Transverse colon (tissue), 4 donors: ENCODE results near the gene CBFA2T2.

ENCODE experiments used
- POLR2A ChIP-seq: fragments of 450-650 bp; IDR thresholded peaks from one replicate; pipeline ENCODE4 v1.6.1; 2016; ENCODE audit warnings: antibody characterized with exemption, mild to moderate bottlenecking, moderate library complexity
- POLR2AphosphoS5 ChIP-seq, 3 donors: sonication (generic); formaldehyde crosslinking; IDR thresholded peaks; one replicate each; pipeline ENCODE4 v1.6.1; 2016; ENCODE audit warnings: antibody characterized with exemption in 3 of 3
- TF ChIP-seq, protein P1 (sequence below), 5 experiments: fragments of 200-600 bp in 3 of 5; fragments of 450-650 bp in 2 of 5; sonication (generic) in 3 of 5; IDR thresholded peaks; 1 replicate in 2 of 5; 2 replicates in 3 of 5; pipeline ENCODE4 v1.5.1; 2016 to 2017; ENCODE audit warnings: antibody characterized with exemption in 5 of 5, inconsistent platforms in 3 of 5, mild to moderate bottlenecking in 2 of 5, moderate library complexity in 1 of 5

DNA sequence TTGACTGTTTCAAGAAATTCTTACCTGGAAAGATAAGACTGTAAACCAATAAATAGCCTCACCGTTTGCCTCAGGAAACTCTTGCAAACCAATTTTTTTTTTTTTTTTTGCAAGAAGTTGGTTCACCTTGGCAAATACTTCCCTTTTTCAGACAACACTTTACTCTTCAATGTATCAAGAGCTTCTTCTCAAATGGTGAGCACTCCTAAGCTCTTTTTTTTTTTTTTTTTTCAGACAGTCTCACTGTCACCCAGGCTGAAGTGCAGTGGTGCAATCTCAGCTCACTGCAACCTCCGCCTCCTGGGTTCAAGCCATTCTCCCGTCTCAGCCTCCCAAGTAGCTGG is 23.6 kb upstream of the CBFA2T2 start:
- no peak for TF ChIP-seq POLR2A
- TF ChIP-seq, protein P1, sequence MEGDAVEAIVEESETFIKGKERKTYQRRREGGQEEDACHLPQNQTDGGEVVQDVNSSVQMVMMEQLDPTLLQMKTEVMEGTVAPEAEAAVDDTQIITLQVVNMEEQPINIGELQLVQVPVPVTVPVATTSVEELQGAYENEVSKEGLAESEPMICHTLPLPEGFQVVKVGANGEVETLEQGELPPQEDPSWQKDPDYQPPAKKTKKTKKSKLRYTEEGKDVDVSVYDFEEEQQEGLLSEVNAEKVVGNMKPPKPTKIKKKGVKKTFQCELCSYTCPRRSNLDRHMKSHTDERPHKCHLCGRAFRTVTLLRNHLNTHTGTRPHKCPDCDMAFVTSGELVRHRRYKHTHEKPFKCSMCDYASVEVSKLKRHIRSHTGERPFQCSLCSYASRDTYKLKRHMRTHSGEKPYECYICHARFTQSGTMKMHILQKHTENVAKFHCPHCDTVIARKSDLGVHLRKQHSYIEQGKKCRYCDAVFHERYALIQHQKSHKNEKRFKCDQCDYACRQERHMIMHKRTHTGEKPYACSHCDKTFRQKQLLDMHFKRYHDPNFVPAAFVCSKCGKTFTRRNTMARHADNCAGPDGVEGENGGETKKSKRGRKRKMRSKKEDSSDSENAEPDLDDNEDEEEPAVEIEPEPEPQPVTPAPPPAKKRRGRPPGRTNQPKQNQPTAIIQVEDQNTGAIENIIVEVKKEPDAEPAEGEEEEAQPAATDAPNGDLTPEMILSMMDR (IDR thresholded peaks at IDR 0.05): no peak
- TF ChIP-seq POLR2AphosphoS5 (IDR thresholded peaks at IDR 0.05): no peak
